GM21825 (cell line): Measurements from ENCODE around the gene SOWAHA.
"Not testable (repeated sequence)": the region's sequence is repeated elsewhere in the genome, so short reads cannot be mapped to it uniquely, and the experiment has no call there.

Source experiments
- ATAC-seq: cut with Tn5 transposase; IDR thresholded peaks from one replicate; pipeline ENCODE4 v1.9.1; 2021; ENCODE audit warnings: mild to moderate bottlenecking, moderate library complexity; ENCODE audit not compliant: unreplicated experiment

The SOWAHA gene

GRCh38 chr5:132777209-132778069 lies 35.7 kb upstream of the SOWAHA start, which contains the start of gene SEPTIN8:
Gene SEPTIN8 (minus strand): TSS chr5:132777239. CDS start chr5:132777137, 102 bp downstream.
- ATAC-seq: no peak

GRCh38 chr5:132778129-132778528 lies 35.0 kb upstream of the SOWAHA start:
- no peak for ATAC-seq

- no peak for ATAC-seq
Measured at GRCh38 chr5:132778856-132779255, 34.2 kb upstream of the SOWAHA start.

GRCh38 chr5:132779961-132780360 lies 33.1 kb upstream of the SOWAHA start:
- ATAC-seq: no peak

GRCh38 chr5:132780577-132780976 lies 32.5 kb upstream of the SOWAHA start:
- ATAC-seq: no peak

- ATAC-seq: no peak
Measured at GRCh38 chr5:132781029-132781428, 32.1 kb upstream of the SOWAHA start.

GRCh38 chr5:132782101-132782500 lies 31.0 kb upstream of the SOWAHA start:
- ATAC-seq: no peak

- ATAC-seq: no peak
Measured at GRCh38 chr5:132785365-132785764, 27.7 kb upstream of the SOWAHA start.

- no peak for ATAC-seq
Measured at GRCh38 chr5:132785864-132786263, 27.2 kb upstream of the SOWAHA start.

GRCh38 chr5:132787076-132787475 lies 26.0 kb upstream of the SOWAHA start:
- no peak for ATAC-seq

- no peak for ATAC-seq
Measured at GRCh38 chr5:132788508-132788907, 24.6 kb upstream of the SOWAHA start.

GRCh38 chr5:132788990-132789886 lies 23.9 kb upstream of the SOWAHA start:
- ATAC-seq: no peak

- no peak for ATAC-seq
Measured at GRCh38 chr5:132790201-132790865, 22.8 kb upstream of the SOWAHA start.

GRCh38 chr5:132791026-132791425 lies 22.1 kb upstream of the SOWAHA start:
- ATAC-seq: no peak

- ATAC-seq: no peak
Measured at GRCh38 chr5:132797651-132798050, 15.5 kb upstream of the SOWAHA start.

- ATAC-seq: no peak
Measured at GRCh38 chr5:132799392-132799791, 13.7 kb upstream of the SOWAHA start.

GRCh38 chr5:132800545-132800944 lies 12.6 kb upstream of the SOWAHA start:
- no peak for ATAC-seq

GRCh38 chr5:132802044-132802684 lies 10.9 kb upstream of the SOWAHA start:
- no peak for ATAC-seq

- not testable (repeated sequence) for ATAC-seq
Measured at GRCh38 chr5:132802685-132803066, 10.4 kb upstream of the SOWAHA start.

- not testable (repeated sequence) for ATAC-seq
Measured at GRCh38 chr5:132804219-132804618, 8.9 kb upstream of the SOWAHA start.

- not testable (repeated sequence) for ATAC-seq
Measured at GRCh38 chr5:132805872-132806271, 7.2 kb upstream of the SOWAHA start.
